Endothelial cell of umbilical vein (primary cell): ENCODE data around the gene WDR18. TPM values are rescaled to one million over a fixed set of nuclear protein-coding genes. Genes with fewer than 3 reads are reported as not detected.

Experiments
- BruUV-seq: library from RNA; stranded (reverse); fragments of 400-500 nt; replicated peaks from 2 replicates; lab custom pipeline; 2021; lab: Mats Ljungman, UMichigan
- CTCF ChIA-PET: fragments of 300-600, 350-600 bp; sonication (Branson Sonifier 250); formaldehyde crosslinking; loops from one replicate; lab custom pipeline; 2021; ENCODE audit warnings: antibody characterized with exemption, inconsistent platforms; lab: Charles Lee
- POLR2A ChIA-PET: fragments of 300-600, 350-600 bp; sonication (Branson Sonifier 250); formaldehyde crosslinking; loops from one replicate; lab custom pipeline; 2021; ENCODE audit warnings: antibody characterized with exemption, inconsistent platforms; lab: Charles Lee
- DNase-seq: peaks from one replicate; pipeline ENCODE4 v3.0.0-alpha.2; 2011; ENCODE audit warnings: low read depth, low spot score
- FAIRE-seq: peaks from 2 replicates; lab custom pipeline; 2011; peaks lifted over from hg19 to GRCh38; lab: Jason Lieb, UNC
- H2AFZ ChIP-seq: 2 replicates; pipeline ENCODE4 v1.6.0; 2012; ENCODE audit warnings: low read depth, low read length, control low read depth, inconsistent platforms
- H3K27ac ChIP-seq: 2 replicates; pipeline ENCODE4 v1.5.1; 2011; ENCODE audit warnings: low read depth, mild to moderate bottlenecking, control low read depth, low read length, moderate library complexity; ENCODE audit not compliant: insufficient read depth
- H3K27me3 ChIP-seq, 2 experiments: 2 replicates each; pipeline versions ENCODE4 v1.6.0 to v1.6.1; 2011; ENCODE audit warnings: low read length in 2 of 2, mixed read lengths in 1 of 2; ENCODE audit not compliant: control insufficient read depth in 2 of 2, insufficient read depth in 2 of 2
- H3K36me3 ChIP-seq, 2 experiments: 2 replicates in 1 of 2; 3 replicates in 1 of 2; pipeline ENCODE4 v1.5.1; 2011; ENCODE audit warnings: low read length in 2 of 2, mild to moderate bottlenecking in 1 of 2, moderate library complexity in 1 of 2; ENCODE audit not compliant: control insufficient read depth in 2 of 2, insufficient read depth in 2 of 2; ENCODE audit errors: extremely low read depth in 1 of 2
- H3K4me1 ChIP-seq: 3 replicates; pipeline ENCODE4 v1.5.1; 2011; ENCODE audit warnings: mild to moderate bottlenecking, low read length; ENCODE audit not compliant: control insufficient read depth, insufficient read depth; ENCODE audit errors: extremely low read depth
- H3K4me2 ChIP-seq: 2 replicates; pipeline ENCODE4 v1.6.1; 2011; ENCODE audit warnings: low read length, control low read depth, mixed read lengths; ENCODE audit not compliant: insufficient read depth
- H3K4me3 ChIP-seq, 3 experiments: fragments of 200-600 bp in 1 of 3; sonication (generic), shearing (Covaris generic) in 1 of 3; replicated peaks in 1 of 3; 2 replicates each; pipeline ENCODE4 v1.5.1; 2011 to 2016; ENCODE audit warnings: control low read depth in 3 of 3, low read length in 3 of 3, mild to moderate bottlenecking in 2 of 3, inconsistent platforms in 1 of 3, low read depth in 1 of 3, moderate library complexity in 1 of 3; ENCODE audit not compliant: insufficient read depth in 1 of 3
- H3K79me2 ChIP-seq: 2 replicates; pipeline ENCODE4 v1.6.0; 2012; ENCODE audit warnings: low read length, inconsistent platforms; ENCODE audit not compliant: control insufficient read depth, insufficient read depth
- H3K9ac ChIP-seq: replicated peaks from 2 replicates; pipeline ENCODE3; 2011; ENCODE audit warnings: low read length, control low read depth; ENCODE audit not compliant: insufficient read depth; ENCODE audit errors: extremely low read depth
- H3K9me1 ChIP-seq: replicated peaks from 3 replicates; pipeline ENCODE4 v1.6.0; 2011; ENCODE audit warnings: mild to moderate bottlenecking, low read length; ENCODE audit not compliant: control insufficient read depth, insufficient read depth; ENCODE audit errors: extremely low read depth
- H3K9me3 ChIP-seq: replicated peaks from 2 replicates; pipeline ENCODE4 v1.5.1; 2012; ENCODE audit warnings: low read length, inconsistent platforms; ENCODE audit not compliant: control insufficient read depth, insufficient read depth
- H4K20me1 ChIP-seq: replicated peaks from 2 replicates; pipeline ENCODE3; 2011; ENCODE audit warnings: mild to moderate bottlenecking, low read length; ENCODE audit not compliant: control insufficient read depth, insufficient read depth; ENCODE audit errors: extremely low read depth
- CTCF ChIP-seq, 2 donors: IDR thresholded peaks; 1 replicate in 1 of 2; 2 replicates in 1 of 2; pipeline ENCODE4 v1.5.1; 2011; ENCODE audit warnings: low read length in 2 of 2, mild to moderate bottlenecking in 2 of 2, moderate library complexity in 2 of 2, control low read depth in 1 of 2, inconsistent platforms in 1 of 2, low read depth in 1 of 2; ENCODE audit not compliant: insufficient read depth in 1 of 2; ENCODE audit errors: extremely low read depth in 1 of 2
- EZH2 ChIP-seq: IDR thresholded peaks from 2 replicates; pipeline ENCODE4 v1.6.1; 2012; ENCODE audit warnings: borderline replicate concordance, low read depth, mild to moderate bottlenecking, moderate library complexity, low read length, inconsistent platforms; ENCODE audit not compliant: severe bottlenecking
- FOS ChIP-seq: IDR thresholded peaks from 2 replicates; pipeline ENCODE4 v1.6.1; 2011; ENCODE audit warnings: mild to moderate bottlenecking, low read length, moderate library complexity, borderline replicate concordance; ENCODE audit not compliant: insufficient read depth
- GATA2 ChIP-seq: IDR thresholded peaks from 2 replicates; pipeline ENCODE4 v1.7.0; 2011; ENCODE audit warnings: low read depth, mild to moderate bottlenecking, moderate library complexity, mixed read lengths, low read length; ENCODE audit not compliant: insufficient read length, insufficient read depth
- JUN ChIP-seq: IDR thresholded peaks from 2 replicates; pipeline ENCODE4 v1.6.1; 2011; ENCODE audit warnings: borderline replicate concordance, low read depth; ENCODE audit not compliant: insufficient read length, insufficient read depth
- MAX ChIP-seq: IDR thresholded peaks from 2 replicates; pipeline ENCODE4 v1.6.1; 2011; ENCODE audit not compliant: insufficient read depth, insufficient read length
- MYC ChIP-seq: IDR thresholded peaks from one replicate; pipeline ENCODE4 v1.6.1; 2011; ENCODE audit warnings: mild to moderate bottlenecking, low read depth, low read length
- POLR2A ChIP-seq: IDR thresholded peaks from 2 replicates; pipeline ENCODE4 v1.6.1; 2012; ENCODE audit warnings: low read depth, mild to moderate bottlenecking, control low read depth, low read length
- POLR2AphosphoS5 ChIP-seq: IDR thresholded peaks from 2 replicates; pipeline ENCODE4 v1.6.1; 2012; ENCODE audit warnings: low read depth, mild to moderate bottlenecking, control low read depth, low read length, moderate library complexity; ENCODE audit not compliant: insufficient read depth
- dilution Hi-C: fragments of 300-500 bp; cut with MboI; formaldehyde crosslinking; loops from one replicate; pipeline ENCODE4 v1.15.0; 2019; ENCODE audit warnings: low sequenced_read_pairs; ENCODE audit not compliant: extremely low pct_ligation_motif_present
- intact Hi-C: fragments of 100-400 bp; cut with micrococcal nuclease; formaldehyde crosslinking; loops from one replicate; pipeline ENCODE4 v1.10.0; 2022
- polyA plus RNA-seq, 4 experiments: library from polyadenylated mRNA; depleted of rRNA in 3 of 4; stranded (reverse) in 3 of 4; unstranded in 1 of 4; fragments of >200 nt; gene quantifications; 2 replicates each; pipeline versions ENCODE4 v1.2.1 to v1.2.3, GENCODE V29; 2011 to 2012; ENCODE audit warnings: missing spikeins in 1 of 4
- total RNA-seq: library from RNA; stranded (reverse); gene quantifications from 2 replicates; pipeline ENCODE4 v1.2.3, GENCODE V29; 2021

WDR18 gene
- total and polyA plus RNA-seq, 2 donors (not counting 3 experiments of a cell fraction or from before 2014, with no cell fraction given): 54.8 to 102 TPM

- BruUV-seq: no TSS peak
- Histone ChIP-seq H3K36me3 (peaks cover 7 to 8% of the 10 kb centered on the region in 2 experiments), H2AFZ (peak overlapping the region; percentile 55), H3K9ac (no peak overlapping the region), H3K4me3 (peak overlapping the region; percentile 6 to 51 (median 51)), H4K20me1 (no peaks in the 10 kb centered on the region), H3K4me1 (peaks cover 25% of the 10 kb centered on the region), H3K79me2 (no peaks in the 10 kb centered on the region), H3K27me3 (no peaks in the 10 kb centered on the region), H3K4me2 (peak overlapping the region; percentile 83), H3K9me1 (no peaks in the 10 kb centered on the region), H3K9me3 (no peaks in the 10 kb centered on the region), H3K27ac (no peak overlapping the region)
- CTCF ChIA-PET: interaction anchor here (0.7 to 2.7 kb wide), 3 partner anchors 12 to 26 kb away, joined by 3 to 10 read pairs (median 3); partner anchors contain the start of gene ARHGAP45
- POLR2A ChIA-PET: interaction anchor here (0.6 to 1.7 kb wide), 4 partner anchors 8 to 64 kb away, joined by 3 to 36 read pairs (median 3); partner anchors contain the start of gene CNN2
- FAIRE-seq (peak; percentile 99), DNase-seq (peak; percentile 90)
- no peak for TF ChIP-seq GATA2
- TF ChIP-seq POLR2AphosphoS5: no peak
- no peak for TF ChIP-seq CTCF (IDR thresholded peaks at IDR 0.05; ENCODE audit: extremely low read depth in 1 of 2, insufficient read depth in 1 of 2, low read depth in 1 of 2, low read length in 2 of 2)
- no peak for TF ChIP-seq FOS
- no peak for TF ChIP-seq JUN
- TF ChIP-seq POLR2A: no peak
- TF ChIP-seq MYC: no peak
- no peak for TF ChIP-seq MAX
- TF ChIP-seq EZH2: no peak
- dilution Hi-C loops (no loop called here), intact Hi-C loops (loop anchor here (2.0 kb wide), 1 partner anchor 54 kb away; the partner anchor contains the start of gene POLR2E)
These were observed 56.5 kb downstream of the WDR18 start for GRCh38 chr19:1040476-1041271.
